ENCODE data around the gene GALNT17. TPM values are rescaled to one million over a fixed set of nuclear protein-coding genes. Genes with fewer than 3 reads are reported as not detected.

GALNT17 gene
- total and polyA plus RNA-seq, 5 donors = 0.71 to 9.0 (median 5.2) TPM

DNA sequence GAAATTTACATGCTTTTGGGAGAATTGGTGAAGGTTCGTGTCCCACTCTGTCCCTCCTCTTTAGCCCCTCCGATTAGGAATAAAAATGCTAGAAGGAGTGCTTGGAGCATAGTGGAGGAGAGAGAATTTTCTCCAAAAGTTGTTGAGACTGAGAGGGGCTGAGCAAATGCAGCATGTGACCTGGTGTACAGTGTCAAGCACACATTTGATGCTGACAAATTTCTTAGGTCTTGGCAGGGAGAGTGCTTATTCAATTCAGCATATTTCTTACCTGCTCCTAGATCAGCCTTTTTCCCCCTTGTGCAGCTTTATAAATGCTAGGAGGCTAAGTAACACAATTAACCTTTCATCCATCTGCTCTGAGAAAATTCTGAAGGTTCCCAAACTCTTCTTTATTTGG, 189.0 kb downstream of the GALNT17 start:
- 76% methylated on average over 2 of the region's 2 CpGs for WGBS
- ATAC-seq (no peak), DNase-seq (no peak)
- H3K27me3 ChIP-seq (ENCODE audit: control insufficient read depth, insufficient read depth) = no peaks in the 10 kb centered on the region
- H3K27ac ChIP-seq (ENCODE audit: low read length) = no peak overlapping the region
- no peaks in the 10 kb centered on the region for H3K9me3 ChIP-seq (ENCODE audit: control insufficient read depth, low read length)
- peaks cover 1% of the 10 kb centered on the region for H3K4me1 ChIP-seq (ENCODE audit: control insufficient read depth, insufficient read depth, low read length)
- no peak overlapping the region for H3K4me3 ChIP-seq (ENCODE audit: low read length)
- intact Hi-C loops (cut with DNase I) = no loop called here

DNA sequence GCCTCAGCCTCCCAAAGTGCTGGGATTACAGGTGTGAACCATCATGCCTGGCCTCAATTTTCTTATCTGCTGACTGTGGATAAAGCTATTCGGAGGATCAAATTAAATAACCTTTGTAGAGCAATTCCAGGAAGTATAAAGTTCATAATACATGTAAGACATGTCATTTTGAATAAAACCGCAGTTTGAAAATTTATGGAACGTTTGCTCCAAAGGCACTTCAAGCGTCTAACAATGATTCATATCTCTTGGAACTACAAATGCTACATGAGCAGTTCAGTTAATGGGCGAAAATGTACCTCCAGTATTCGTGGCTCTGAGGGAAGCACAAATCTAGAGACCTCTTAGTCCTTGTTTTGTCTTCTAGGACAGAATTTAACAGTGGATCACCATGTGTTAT, 190.3 kb downstream of the GALNT17 start:
- Histone ChIP-seq H3K27me3 (ENCODE audit: control insufficient read depth, insufficient read depth) (no peaks in the 10 kb centered on the region), H3K4me1 (ENCODE audit: control insufficient read depth, insufficient read depth, low read length) (peaks cover 1% of the 10 kb centered on the region), H3K4me3 (ENCODE audit: low read length) (no peak overlapping the region), H3K27ac (ENCODE audit: low read length) (no peak overlapping the region), H3K9me3 (ENCODE audit: control insufficient read depth, low read length) (no peaks in the 10 kb centered on the region)
- DNase-seq = no peak
- intact Hi-C loops (cut with DNase I) = no loop called here
- no peak for ATAC-seq
- 66% methylated on average over 6 of the region's 6 CpGs for WGBS

DNA sequence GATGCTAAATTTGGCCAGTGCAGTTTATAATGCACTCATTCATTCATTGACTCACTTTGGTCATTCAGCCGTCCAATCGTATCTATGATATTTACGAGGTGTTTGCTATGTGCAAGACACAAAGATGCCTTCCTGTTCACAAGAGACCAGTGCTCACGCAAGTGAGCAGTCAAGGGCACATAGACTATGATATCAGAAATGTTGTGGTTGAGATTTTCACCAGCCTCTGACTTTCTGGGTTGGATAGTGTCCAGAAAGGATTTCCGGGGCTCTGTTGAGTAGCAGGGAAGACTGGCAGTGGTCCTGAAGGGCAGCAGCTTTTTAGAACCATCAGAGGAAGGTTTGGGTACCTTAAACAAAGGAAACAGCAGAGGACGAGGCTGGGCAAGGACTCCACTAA, 191.8 kb downstream of the GALNT17 start:
- no peak overlapping the region for H3K4me3 ChIP-seq (ENCODE audit: low read length)
- no peak overlapping the region for H3K27ac ChIP-seq (ENCODE audit: low read length)
- H3K27me3 ChIP-seq (ENCODE audit: control insufficient read depth, insufficient read depth) = no peaks in the 10 kb centered on the region
- H3K4me1 ChIP-seq (ENCODE audit: control insufficient read depth, insufficient read depth, low read length) = peaks cover 3% of the 10 kb centered on the region
- WGBS = 71% methylated on average over 6 of the region's 6 CpGs
- no peaks in the 10 kb centered on the region for H3K9me3 ChIP-seq (ENCODE audit: control insufficient read depth, low read length)
- ATAC-seq (no peak), DNase-seq (no peak)
- intact Hi-C loops (cut with DNase I) = no loop called here

DNA sequence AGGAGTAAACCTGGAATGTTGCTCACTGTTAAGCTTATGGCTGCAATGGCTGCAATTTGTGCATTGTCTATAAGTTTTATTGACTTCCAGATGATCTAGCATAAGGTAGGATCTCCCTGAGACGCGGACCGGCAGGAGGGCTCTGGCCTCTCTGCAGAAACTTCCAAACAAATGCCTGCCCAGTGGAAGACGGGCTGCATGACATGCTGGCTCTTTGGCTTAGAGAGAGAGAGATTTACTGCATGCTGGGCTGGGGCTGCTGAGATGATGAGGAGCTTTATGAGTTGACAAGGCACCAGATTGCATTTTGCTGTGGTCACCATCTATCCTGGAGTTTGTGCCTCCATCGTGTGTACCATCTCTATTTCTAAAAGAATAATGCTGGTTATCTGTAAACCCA, 193.2 kb downstream of the GALNT17 start:
- intact Hi-C loops (cut with DNase I) = no loop called here
- WGBS = 65% methylated on average over 5 of the region's 5 CpGs

DNA sequence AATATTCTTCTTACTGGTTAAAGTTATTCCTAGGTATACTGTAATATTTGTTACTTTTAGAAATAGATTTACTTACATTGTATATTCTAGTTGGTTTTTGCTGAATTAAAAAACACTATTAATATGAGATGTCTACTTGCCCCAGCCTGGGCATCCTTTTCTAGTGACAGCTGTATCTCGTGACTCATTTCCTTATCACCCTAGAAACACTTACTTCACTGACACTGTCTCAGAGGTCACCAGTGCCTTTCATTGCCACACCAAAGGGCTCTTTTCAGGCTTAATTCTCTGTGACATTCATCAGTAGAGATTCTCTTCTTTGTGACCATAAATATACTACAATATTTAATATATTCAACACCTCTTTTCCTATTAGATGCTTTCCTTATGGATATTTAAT, 194.7 kb downstream of the GALNT17 start:
- ATAC-seq (no peak), DNase-seq (no peak)
- no peaks in the 10 kb centered on the region for H3K9me3 ChIP-seq (ENCODE audit: control insufficient read depth, low read length)
- intact Hi-C loops (cut with DNase I) = no loop called here
- H3K27me3 ChIP-seq (ENCODE audit: control insufficient read depth, insufficient read depth) = no peaks in the 10 kb centered on the region
- WGBS = 15% methylated on average over 1 of the region's 1 CpG
- H3K4me3 ChIP-seq (ENCODE audit: low read length) = no peak overlapping the region
- no peak overlapping the region for H3K27ac ChIP-seq (ENCODE audit: low read length)
- H3K4me1 ChIP-seq (ENCODE audit: control insufficient read depth, insufficient read depth, low read length) = peaks cover 3% of the 10 kb centered on the region

More for the DNA sequence above, 193.2 kb downstream of the GALNT17 start:
- Histone ChIP-seq H3K4me1 (ENCODE audit: control insufficient read depth, insufficient read depth, low read length) (peaks cover 3% of the 10 kb centered on the region), H3K4me3 (ENCODE audit: low read length) (no peak overlapping the region), H3K27me3 (ENCODE audit: control insufficient read depth, insufficient read depth) (no peaks in the 10 kb centered on the region), H3K9me3 (ENCODE audit: control insufficient read depth, low read length) (no peaks in the 10 kb centered on the region), H3K27ac (ENCODE audit: low read length) (no peak overlapping the region)
- ATAC-seq (no peak), DNase-seq (no peak)

DNA sequence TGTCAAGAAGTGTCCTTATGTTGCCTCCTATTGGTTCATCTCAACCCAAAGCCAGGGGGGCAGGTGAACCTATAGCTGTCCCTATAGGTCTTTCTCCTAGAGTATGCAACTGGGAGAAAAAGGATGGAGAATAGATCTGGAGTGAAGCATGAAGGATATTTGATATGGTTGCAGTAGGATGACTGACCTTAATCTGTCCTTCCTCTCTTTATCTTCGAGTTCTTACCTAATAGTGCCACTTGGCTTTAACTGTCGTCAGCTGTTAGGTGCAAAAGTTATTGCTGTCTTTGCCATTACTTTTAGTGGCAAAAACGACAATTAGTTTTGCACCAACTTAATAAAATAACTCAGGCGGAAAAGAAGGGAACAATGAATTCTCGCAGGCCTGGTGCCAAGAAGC, 196.0 kb downstream of the GALNT17 start:
- intact Hi-C loops (cut with DNase I) = no loop called here
- Histone ChIP-seq H3K4me1 (ENCODE audit: control insufficient read depth, insufficient read depth, low read length) (peaks cover 3% of the 10 kb centered on the region), H3K4me3 (ENCODE audit: low read length) (no peak overlapping the region), H3K27ac (ENCODE audit: low read length) (no peak overlapping the region), H3K9me3 (ENCODE audit: control insufficient read depth, low read length) (no peaks in the 10 kb centered on the region), H3K27me3 (ENCODE audit: control insufficient read depth, insufficient read depth) (no peaks in the 10 kb centered on the region)
- whole genome bisulfite sequencing = 60% methylated on average over 5 of the region's 5 CpGs
- ATAC-seq = no peak
- no peak for DNase-seq

DNA sequence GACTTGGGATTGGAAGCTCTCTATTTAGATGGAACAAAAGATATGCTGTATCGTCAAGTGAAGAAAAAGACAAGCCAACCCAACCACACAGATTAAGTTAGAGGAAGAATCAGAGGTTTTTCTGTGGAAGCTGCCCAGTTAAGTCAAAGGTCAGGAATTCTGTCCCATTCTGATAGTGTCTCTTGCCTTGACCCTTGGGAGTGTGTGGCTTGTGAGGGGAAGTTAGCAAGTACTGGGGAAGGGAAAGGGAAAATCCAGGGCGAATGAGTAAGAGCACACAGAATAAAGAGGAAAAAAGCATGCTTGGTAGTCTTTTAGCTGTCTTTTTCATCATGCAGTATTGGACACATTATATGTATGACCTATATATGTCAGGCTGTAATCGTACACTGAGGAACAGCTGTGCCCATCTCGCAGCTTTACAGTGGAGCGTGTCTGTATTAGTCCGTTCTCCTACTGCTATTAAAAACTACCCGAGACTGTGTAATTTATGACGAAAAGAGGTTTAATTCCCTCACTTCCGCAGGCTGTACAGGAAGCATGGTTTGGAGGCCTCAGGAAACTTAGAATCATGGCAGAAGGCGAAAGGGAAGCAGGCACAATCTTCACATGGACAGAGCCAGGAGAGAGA, 197.2 kb downstream of the GALNT17 start:
- no peak for DNase-seq
- intact Hi-C loops (cut with DNase I) = no loop called here
- Histone ChIP-seq H3K4me1 (ENCODE audit: control insufficient read depth, insufficient read depth, low read length) (peaks cover 2% of the 10 kb centered on the region), H3K4me3 (ENCODE audit: low read length) (no peak overlapping the region), H3K27ac (ENCODE audit: low read length) (no peak overlapping the region), H3K9me3 (ENCODE audit: control insufficient read depth, low read length) (no peaks in the 10 kb centered on the region), H3K27me3 (ENCODE audit: control insufficient read depth, insufficient read depth) (no peaks in the 10 kb centered on the region)
- 63% methylated on average over 10 of the region's 10 CpGs for WGBS
- ATAC-seq = no peak

DNA sequence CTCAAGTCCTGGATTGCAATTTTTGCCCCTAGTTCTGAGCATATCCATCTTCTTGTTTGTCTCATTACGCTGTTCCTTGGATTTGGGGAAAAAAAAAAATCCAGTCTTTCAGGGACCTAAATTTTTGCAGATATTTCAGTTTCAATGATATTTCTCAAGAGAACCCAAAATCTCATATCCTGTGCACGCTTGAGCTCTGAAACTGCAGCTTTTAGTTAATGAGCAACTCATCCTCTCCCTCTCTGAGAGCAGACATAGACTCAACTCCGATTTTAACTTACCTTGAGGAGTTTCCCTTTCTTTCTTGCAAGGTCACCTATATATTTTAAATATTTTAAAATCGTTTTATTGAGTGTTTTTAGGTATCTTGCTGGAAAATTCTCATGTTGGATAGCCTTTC, 200.3 kb downstream of the GALNT17 start:
- Histone ChIP-seq H3K27ac (ENCODE audit: low read length) (no peak overlapping the region), H3K9me3 (ENCODE audit: control insufficient read depth, low read length) (no peaks in the 10 kb centered on the region), H3K4me3 (ENCODE audit: low read length) (no peak overlapping the region), H3K4me1 (ENCODE audit: control insufficient read depth, insufficient read depth, low read length) (peaks cover 2% of the 10 kb centered on the region), H3K27me3 (ENCODE audit: control insufficient read depth, insufficient read depth) (no peaks in the 10 kb centered on the region)
- 72% methylated on average over 4 of the region's 4 CpGs for WGBS
- DNase-seq = no peak
- no peak for ATAC-seq
- intact Hi-C loops (cut with DNase I) = no loop called here

DNA sequence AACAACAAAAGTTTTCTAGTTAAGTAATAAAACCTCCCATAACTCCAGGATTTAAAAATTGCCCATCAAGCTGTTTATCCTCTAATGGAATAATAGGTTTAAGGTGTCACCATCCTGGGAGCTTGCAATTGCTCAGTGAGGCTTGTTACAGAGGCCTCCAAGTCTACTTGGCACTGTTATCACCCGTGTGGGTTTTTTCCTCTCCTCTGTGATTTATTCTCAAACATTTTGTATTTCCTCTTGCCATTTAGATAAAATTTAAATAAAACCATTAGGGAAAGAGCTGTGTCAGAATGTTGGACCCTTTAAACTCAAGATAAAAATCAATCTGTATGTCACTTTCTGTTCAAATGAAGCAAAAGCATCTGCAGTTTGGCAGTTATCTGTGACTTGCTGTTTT, 202.6 kb downstream of the GALNT17 start:
- no peak overlapping the region for H3K4me3 ChIP-seq (ENCODE audit: low read length)
- ATAC-seq (no peak), DNase-seq (no peak)
- H3K27ac ChIP-seq (ENCODE audit: low read length) = no peak overlapping the region
- H3K27me3 ChIP-seq (ENCODE audit: control insufficient read depth, insufficient read depth) = no peaks in the 10 kb centered on the region
- no peaks in the 10 kb centered on the region for H3K4me1 ChIP-seq (ENCODE audit: control insufficient read depth, insufficient read depth, low read length)
- 18% methylated on average over 1 of the region's 1 CpG for WGBS
- no peaks in the 10 kb centered on the region for H3K9me3 ChIP-seq (ENCODE audit: control insufficient read depth, low read length)
- intact Hi-C loops (cut with DNase I) = no loop called here

DNA sequence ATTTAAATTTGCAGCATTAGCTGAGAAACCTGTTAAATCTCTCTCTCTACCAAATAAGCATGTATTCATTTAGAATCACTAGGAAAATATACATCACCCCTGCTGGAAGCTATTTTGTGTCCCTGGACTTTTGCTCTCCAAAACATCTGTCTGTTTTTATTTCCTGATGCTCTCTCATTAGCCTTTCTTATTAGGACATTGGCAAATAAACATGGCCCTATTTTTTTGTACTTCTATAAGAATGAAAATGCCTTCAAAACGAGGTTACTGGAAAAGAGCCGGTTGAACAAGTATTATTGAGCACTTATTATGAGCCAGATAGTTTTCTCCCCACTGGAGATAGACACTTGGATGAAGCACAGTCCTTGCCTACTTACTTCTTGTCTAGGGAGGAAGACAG, 206.9 kb downstream of the GALNT17 start:
- WGBS = 68% methylated on average over 2 of the region's 2 CpGs
- Histone ChIP-seq H3K27ac (ENCODE audit: low read length) (no peak overlapping the region), H3K4me3 (ENCODE audit: low read length) (no peak overlapping the region), H3K9me3 (ENCODE audit: control insufficient read depth, low read length) (no peaks in the 10 kb centered on the region), H3K27me3 (ENCODE audit: control insufficient read depth, insufficient read depth) (no peaks in the 10 kb centered on the region), H3K4me1 (ENCODE audit: control insufficient read depth, insufficient read depth, low read length) (no peaks in the 10 kb centered on the region)
- no peak for ATAC-seq
- DNase-seq = no peak
- intact Hi-C loops (cut with DNase I) = no loop called here

DNA sequence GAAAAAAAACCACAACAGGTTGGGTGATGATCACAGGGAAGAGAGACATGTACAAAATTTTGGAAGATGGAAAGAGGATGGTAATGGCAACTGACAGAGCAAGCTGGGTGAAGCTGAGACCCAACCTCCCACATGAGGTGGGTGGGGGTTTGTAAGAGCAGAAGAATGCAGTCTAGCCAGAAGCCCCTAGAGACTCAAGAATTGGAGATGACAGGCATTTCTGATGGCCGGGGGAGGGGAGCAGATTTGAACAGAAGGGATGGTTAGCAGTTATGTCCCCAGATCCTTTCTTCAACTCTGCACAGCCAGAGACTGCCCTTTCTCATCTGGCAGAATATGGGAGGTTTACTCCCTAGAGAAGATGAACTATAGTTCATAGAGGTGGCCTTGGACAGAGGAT, 208.0 kb downstream of the GALNT17 start:
- DNase-seq = no peak
- Histone ChIP-seq H3K27ac (ENCODE audit: low read length) (no peak overlapping the region), H3K9me3 (ENCODE audit: control insufficient read depth, low read length) (no peaks in the 10 kb centered on the region), H3K27me3 (ENCODE audit: control insufficient read depth, insufficient read depth) (no peaks in the 10 kb centered on the region), H3K4me3 (ENCODE audit: low read length) (no peak overlapping the region), H3K4me1 (ENCODE audit: control insufficient read depth, insufficient read depth, low read length) (no peaks in the 10 kb centered on the region)
- 73% methylated on average over 1 of the region's 1 CpG for WGBS
- intact Hi-C loops (cut with DNase I) = no loop called here
- no peak for ATAC-seq

DNA sequence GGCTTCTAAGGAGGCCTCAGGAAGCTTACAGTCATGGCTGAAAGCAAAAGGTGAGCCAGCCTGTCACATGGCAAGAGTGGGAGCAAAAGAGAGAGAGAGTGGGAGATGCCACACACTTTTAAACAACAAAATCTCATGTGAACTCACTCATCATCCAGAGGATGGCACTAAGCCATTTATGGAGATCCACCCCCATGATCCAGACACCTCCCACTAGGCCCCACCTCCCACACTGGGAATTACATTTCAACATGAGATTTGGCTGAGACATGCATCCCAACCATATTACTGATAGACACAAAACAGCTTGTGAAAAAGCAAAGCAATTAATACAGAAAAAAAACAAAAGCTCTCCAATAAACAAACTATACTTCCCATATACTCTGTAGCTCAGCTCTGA, 210.3 kb downstream of the GALNT17 start:
- H3K9me3 ChIP-seq (ENCODE audit: control insufficient read depth, low read length) = no peaks in the 10 kb centered on the region
- no peak overlapping the region for H3K27ac ChIP-seq (ENCODE audit: low read length)
- H3K4me3 ChIP-seq (ENCODE audit: low read length) = no peak overlapping the region
- DNase-seq (no peak), ATAC-seq (no peak)
- no peaks in the 10 kb centered on the region for H3K27me3 ChIP-seq (ENCODE audit: control insufficient read depth, insufficient read depth)
- H3K4me1 ChIP-seq (ENCODE audit: control insufficient read depth, insufficient read depth, low read length) = no peaks in the 10 kb centered on the region
- intact Hi-C loops (cut with DNase I) = no loop called here
